NT2/D1 (cell line): ENCODE data around the gene DHTKD1.
"Not testable (repeated sequence)": the region's sequence is repeated elsewhere in the genome, so short reads cannot be mapped to it uniquely, and the experiment has no call there.

Experiments used
- DNase-seq: peaks from one replicate; pipeline ENCODE4 v3.0.0-alpha.2; 2011; ENCODE audit warnings: low read depth, low spot score
- H3K27me3 ChIP-seq: 2 replicates; pipeline ENCODE4 v1.6.0; 2011; ENCODE audit warnings: mild to moderate bottlenecking; ENCODE audit not compliant: insufficient read length, insufficient read depth
- H3K36me3 ChIP-seq: 2 replicates; pipeline ENCODE4 v1.6.1; 2011; ENCODE audit warnings: mild to moderate bottlenecking, low read length, mixed read lengths; ENCODE audit not compliant: insufficient read depth, insufficient read length
- H3K4me1 ChIP-seq: 2 replicates; pipeline ENCODE4 v1.5.1; 2011; ENCODE audit not compliant: insufficient read depth, insufficient read length
- H3K4me3 ChIP-seq: 2 replicates; pipeline ENCODE4 v1.5.1; 2011; ENCODE audit warnings: low read depth; ENCODE audit not compliant: insufficient read length
- H3K9ac ChIP-seq: 2 replicates; pipeline ENCODE4 v1.6.0; 2011; ENCODE audit warnings: low read depth; ENCODE audit not compliant: insufficient read length
- H3K9me3 ChIP-seq: 2 replicates; pipeline ENCODE4 v1.5.1; 2011; ENCODE audit warnings: mild to moderate bottlenecking, low read length; ENCODE audit not compliant: insufficient read depth
- SUZ12 ChIP-seq: IDR thresholded peaks from 2 replicates; pipeline ENCODE4 v1.6.1; 2011; ENCODE audit not compliant: insufficient read length, insufficient read depth; ENCODE audit errors: extremely low read depth
- YY1 ChIP-seq: IDR thresholded peaks from 2 replicates; pipeline ENCODE4 v1.6.1; 2011; ENCODE audit not compliant: insufficient read length, insufficient read depth
- ZNF274 ChIP-seq: IDR thresholded peaks from 2 replicates; pipeline ENCODE4 v1.6.1; 2011; ENCODE audit warnings: mild to moderate bottlenecking, low read depth, low read length

Gene DHTKD1

GRCh38 chr10:12051241-12051640 is 17.5 kb upstream of the DHTKD1 start:
- no peaks in the 10 kb centered on the region for H3K36me3 ChIP-seq
- no peak for DNase-seq
- H3K9me3 ChIP-seq = no peaks in the 10 kb centered on the region
- no peak overlapping the region for H3K9ac ChIP-seq
- no peak overlapping the region for H3K4me3 ChIP-seq
- H3K27me3 ChIP-seq = no peaks in the 10 kb centered on the region
- no peak for TF ChIP-seq YY1
- no peak for TF ChIP-seq ZNF274
- TF ChIP-seq SUZ12 = no peak
- no peaks in the 10 kb centered on the region for H3K4me1 ChIP-seq

GRCh38 chr10:12055732-12056131 is 13.0 kb upstream of the DHTKD1 start:
- H3K27me3 ChIP-seq = no peaks in the 10 kb centered on the region
- no peaks in the 10 kb centered on the region for H3K4me1 ChIP-seq
- DNase-seq = no peak
- H3K9ac ChIP-seq = no peak overlapping the region
- no peak overlapping the region for H3K4me3 ChIP-seq
- H3K36me3 ChIP-seq = no peaks in the 10 kb centered on the region
- TF ChIP-seq SUZ12 = no peak
- TF ChIP-seq ZNF274 = no peak
- TF ChIP-seq YY1 = no peak
- H3K9me3 ChIP-seq = no peaks in the 10 kb centered on the region

- Histone ChIP-seq H3K36me3 (no peaks in the 10 kb centered on the region), H3K9ac (no peak overlapping the region), H3K9me3 (no peaks in the 10 kb centered on the region), H3K4me1 (no peaks in the 10 kb centered on the region), H3K4me3 (no peak overlapping the region), H3K27me3 (no peaks in the 10 kb centered on the region)
- DNase-seq = no peak
- TF ChIP-seq SUZ12 (no peak), ZNF274 (no peak), YY1 (no peak)
Observed at GRCh38 chr10:12056748-12057147, 12.0 kb upstream of the DHTKD1 start.

- H3K9ac ChIP-seq = no peak overlapping the region
Observed at GRCh38 chr10:12061124-12061523, 7.6 kb upstream of the DHTKD1 start.

GRCh38 chr10:12062754-12063482 is 5.8 kb upstream of the DHTKD1 start:
- Histone ChIP-seq H3K4me3 (no peak overlapping the region), H3K4me1 (no peaks in the 10 kb centered on the region), H3K36me3 (no peaks in the 10 kb centered on the region), H3K9ac (no peak overlapping the region), H3K27me3 (no peaks in the 10 kb centered on the region), H3K9me3 (no peaks in the 10 kb centered on the region)
- TF ChIP-seq SUZ12 (no peak), ZNF274 (no peak), YY1 (no peak)
- no peak for DNase-seq

More at GRCh38 chr10:12061124-12061523, 7.6 kb upstream of the DHTKD1 start:
- Histone ChIP-seq H3K36me3 (no peaks in the 10 kb centered on the region), H3K4me1 (no peaks in the 10 kb centered on the region), H3K27me3 (no peaks in the 10 kb centered on the region), H3K4me3 (no peak overlapping the region), H3K9me3 (no peaks in the 10 kb centered on the region)
- TF ChIP-seq ZNF274 (no peak), SUZ12 (no peak), YY1 (no peak)
- no peak for DNase-seq

- DNase-seq = no peak
- H3K9ac ChIP-seq = no peak overlapping the region
- TF ChIP-seq YY1 (no peak), ZNF274 (no peak), SUZ12 (no peak)
- no peaks in the 10 kb centered on the region for H3K36me3 ChIP-seq
- H3K4me3 ChIP-seq = no peak overlapping the region
- no peaks in the 10 kb centered on the region for H3K9me3 ChIP-seq
- H3K4me1 ChIP-seq = no peaks in the 10 kb centered on the region
- no peaks in the 10 kb centered on the region for H3K27me3 ChIP-seq
Observed at GRCh38 chr10:12063483-12063818, 5.3 kb upstream of the DHTKD1 start.

GRCh38 chr10:12067336-12067735 is 1.4 kb upstream of the DHTKD1 start:
- Histone ChIP-seq H3K27me3 (no peaks in the 10 kb centered on the region), H3K36me3 (peaks cover 9% of the 10 kb centered on the region), H3K4me3 (no peak overlapping the region), H3K4me1 (no peaks in the 10 kb centered on the region), H3K9me3 (no peaks in the 10 kb centered on the region), H3K9ac (no peak overlapping the region)
- DNase-seq = no peak
- TF ChIP-seq ZNF274 (no peak), SUZ12 (no peak), YY1 (no peak)

GRCh38 chr10:12071441-12071840 is 2.7 kb downstream of the DHTKD1 start:
- not testable (repeated sequence) for H3K36me3 ChIP-seq, H3K9ac ChIP-seq, DNase-seq, H3K27me3 ChIP-seq, H3K4me1 ChIP-seq, H3K4me3 ChIP-seq, H3K9me3 ChIP-seq
